Measurements from ENCODE around the gene CPT2. TPM values are rescaled to one million over a fixed set of nuclear protein-coding genes. Genes with fewer than 3 reads are reported as not detected.

The CPT2 gene
- total RNA-seq, result 3.3 TPM

DNA sequence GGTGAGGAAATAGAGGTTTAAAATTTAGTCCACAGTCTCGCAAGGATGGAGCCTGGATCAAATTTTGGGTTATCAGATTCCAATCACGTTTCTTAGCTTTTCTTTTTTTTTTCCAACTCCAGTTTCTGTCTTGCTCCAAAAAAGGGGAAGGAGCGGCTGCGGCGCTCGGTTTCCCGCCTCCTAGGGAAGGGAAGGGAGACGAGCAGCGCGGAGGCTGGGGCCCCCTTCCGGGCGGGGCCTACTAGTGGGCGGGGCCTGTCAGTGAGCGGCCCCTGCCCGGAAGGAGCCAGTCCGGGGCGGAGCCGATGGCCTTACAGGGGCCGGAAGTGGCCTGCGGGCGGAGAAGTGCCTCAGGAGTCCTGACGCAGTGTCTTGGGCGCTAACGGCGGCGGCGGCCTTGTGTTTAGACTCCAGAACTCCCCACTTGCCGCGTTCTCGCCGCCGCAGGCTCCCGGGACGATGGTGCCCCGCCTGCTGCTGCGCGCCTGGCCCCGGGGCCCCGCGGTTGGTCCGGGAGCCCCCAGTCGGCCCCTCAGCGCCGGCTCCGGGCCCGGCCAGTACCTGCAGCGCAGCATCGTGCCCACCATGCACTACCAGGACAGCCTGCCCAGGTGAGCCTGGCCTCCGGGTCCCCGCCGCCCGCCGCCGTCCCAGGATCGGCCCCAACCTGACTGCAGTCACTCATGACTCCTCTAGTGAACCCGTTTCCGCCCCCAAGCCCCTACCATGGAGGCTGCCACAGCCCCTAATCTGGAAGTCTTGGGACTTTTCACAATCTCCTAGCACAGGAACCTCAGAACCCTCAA is at the start of gene CPT2:
Gene CPT2, plus strand, starts transcription at position 340 of the 806 bp plus-strand sequence. Its CDS starts 120 bp downstream, at position 460.
- FAIRE-seq (no peak), DNase-seq (ENCODE audit: low spot score in 2 of 2) (peak; percentile 93 to 98)

GRCh38 chr1:53147174-53147573 is 49.5 kb upstream of the CPT2 start:
- DNase-seq (ENCODE audit: low spot score in 2 of 2) (no peak), FAIRE-seq (no peak)

- DNase-seq (ENCODE audit: low spot score in 2 of 2) (no peak), FAIRE-seq (no peak)
Observed at GRCh38 chr1:53148123-53148522, 48.5 kb upstream of the CPT2 start.

GRCh38 chr1:53153752-53154151 is 42.9 kb upstream of the CPT2 start:
- no peak for DNase-seq (ENCODE audit: low spot score in 2 of 2)
- FAIRE-seq, result no peak

- no peak for FAIRE-seq
- no peak for DNase-seq (ENCODE audit: low spot score in 2 of 2)
Observed at GRCh38 chr1:53154859-53155438, 41.7 kb upstream of the CPT2 start.

DNA sequence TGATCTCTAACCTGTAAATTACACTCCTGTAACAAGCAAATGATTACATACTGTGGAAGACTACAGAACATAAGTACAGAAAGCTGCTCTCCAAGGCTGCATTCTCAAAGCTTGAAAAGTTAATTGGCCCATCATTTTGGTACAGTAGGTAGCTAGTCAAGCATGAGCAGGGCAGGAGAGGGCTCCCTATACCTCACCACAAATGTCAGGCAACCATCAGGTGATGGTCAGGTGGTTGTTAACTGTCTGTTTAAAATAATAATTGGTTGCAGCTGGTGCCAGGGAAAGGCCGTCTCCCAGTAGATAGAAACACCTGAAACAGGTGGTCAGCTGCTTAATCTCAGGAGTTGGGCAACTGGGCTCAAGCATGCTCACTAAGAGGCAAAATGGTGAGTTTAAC is 41.1 kb upstream of the CPT2 start:
- FAIRE-seq, result no peak

GRCh38 chr1:53155945-53156344 is 40.7 kb upstream of the CPT2 start:
- DNase-seq (ENCODE audit: low spot score in 2 of 2) (no peak), FAIRE-seq (no peak)

More for the DNA sequence above, 41.1 kb upstream of the CPT2 start:
- no peak for DNase-seq (ENCODE audit: low spot score in 2 of 2)

DNA sequence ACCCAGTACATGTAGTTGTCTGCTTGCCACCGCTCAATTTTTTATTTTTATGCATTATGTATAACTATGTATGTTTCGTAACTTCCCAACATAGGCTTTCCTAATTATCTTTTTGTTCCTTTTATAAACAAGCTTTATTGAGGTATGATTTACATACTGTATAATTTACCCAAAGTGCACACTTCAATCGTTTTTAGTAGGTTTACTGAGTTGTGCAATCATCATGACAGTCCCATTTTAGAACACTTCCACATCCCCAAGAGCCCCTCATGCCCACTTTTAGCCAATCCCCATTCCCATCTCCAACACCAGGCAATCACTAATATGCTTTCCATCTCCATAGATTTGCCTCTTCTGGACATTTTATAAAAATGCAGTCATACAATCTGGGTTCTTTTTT is 39.8 kb upstream of the CPT2 start:
- DNase-seq (ENCODE audit: low spot score in 2 of 2), result no peak
- no peak for FAIRE-seq

- DNase-seq (ENCODE audit: low spot score in 2 of 2) (no peak), FAIRE-seq (no peak)
Observed at GRCh38 chr1:53158900-53159299, 37.7 kb upstream of the CPT2 start.

GRCh38 chr1:53160924-53161378 is 35.7 kb upstream of the CPT2 start:
- no peak for DNase-seq (ENCODE audit: low spot score in 2 of 2)
- no peak for FAIRE-seq

DNA sequence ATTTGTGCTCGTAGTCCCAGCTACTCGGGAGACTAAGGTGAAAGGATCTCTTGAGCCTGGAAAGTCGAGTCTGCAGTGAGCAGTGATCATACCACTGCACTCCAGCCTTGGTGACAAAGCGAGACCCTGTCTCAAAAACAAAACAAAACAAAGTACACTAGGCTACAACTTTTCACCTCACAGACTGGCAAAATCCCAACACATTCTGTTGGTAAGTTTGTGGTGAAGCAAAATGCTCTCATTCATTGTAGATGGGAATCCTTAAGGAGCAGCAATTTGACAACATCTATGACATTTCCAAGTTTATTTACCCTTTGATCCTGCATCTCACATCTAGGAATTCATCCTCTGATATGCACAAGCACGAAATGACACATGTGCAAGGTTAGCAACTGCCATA is 34.0 kb upstream of the CPT2 start:
- DNase-seq (ENCODE audit: low spot score in 2 of 2) (no peak), FAIRE-seq (no peak)

DNA sequence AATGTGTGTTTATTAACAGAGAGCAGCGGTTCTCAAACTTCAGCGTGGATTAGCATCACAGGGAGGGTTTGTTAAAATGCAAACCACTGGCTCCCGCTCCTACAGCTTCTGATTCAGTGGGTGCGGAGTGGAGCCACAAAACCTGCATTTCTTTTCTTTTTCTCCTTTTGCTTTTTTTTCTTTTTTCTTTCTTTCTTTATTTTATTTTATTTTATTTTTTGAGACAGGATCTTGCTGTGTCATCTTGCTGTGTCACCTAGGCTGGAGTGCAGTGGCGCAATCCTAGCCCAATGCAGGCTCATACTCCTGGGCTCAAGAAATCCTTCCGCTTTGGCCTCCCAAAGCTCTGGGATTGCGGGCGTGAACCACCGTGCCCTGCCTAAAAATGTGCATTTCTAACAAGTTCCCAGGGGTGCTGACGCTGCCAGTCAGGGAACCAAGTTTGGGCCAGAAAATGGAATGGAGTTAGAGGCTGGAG is 33.3 kb upstream of the CPT2 start:
- no peak for DNase-seq (ENCODE audit: low spot score in 2 of 2)
- no peak for FAIRE-seq

- DNase-seq (ENCODE audit: low spot score in 2 of 2) (no peak), FAIRE-seq (no peak)
Observed at GRCh38 chr1:53165408-53165961, 31.1 kb upstream of the CPT2 start.

DNA sequence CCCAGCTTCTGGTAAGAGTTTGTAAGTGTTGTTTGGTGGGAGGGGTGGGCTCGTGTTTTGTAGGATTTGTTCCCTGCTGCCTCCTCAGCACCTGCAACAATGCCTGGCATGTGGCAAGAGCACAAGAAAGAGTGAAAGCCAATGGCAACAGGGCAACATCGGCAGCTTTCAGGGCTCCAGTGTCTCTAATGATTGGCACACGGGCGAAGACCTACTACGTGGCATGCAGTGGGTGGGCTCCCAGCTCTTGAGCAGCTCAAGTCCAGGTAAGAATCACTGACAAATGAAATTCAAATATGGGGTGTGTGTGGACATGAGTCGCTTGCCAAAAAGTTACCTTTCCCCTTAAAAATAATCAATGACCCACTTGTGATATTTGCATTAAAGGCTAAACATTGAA is 30.3 kb upstream of the CPT2 start:
- DNase-seq (ENCODE audit: low spot score in 2 of 2) (no peak), FAIRE-seq (no peak)

GRCh38 chr1:53166912-53167311 is 29.7 kb upstream of the CPT2 start:
- DNase-seq (ENCODE audit: low spot score in 2 of 2) (no peak), FAIRE-seq (no peak)

GRCh38 chr1:53172426-53173128 is 24.0 kb upstream of the CPT2 start:
- FAIRE-seq, result no peak
- peak in 1 of 2 donors; percentile 37 for DNase-seq (ENCODE audit: low spot score in 2 of 2)

- FAIRE-seq (no peak), DNase-seq (ENCODE audit: low spot score in 2 of 2) (no peak)
Observed at GRCh38 chr1:53174971-53175913, 21.4 kb upstream of the CPT2 start.

- no peak for FAIRE-seq
- DNase-seq (ENCODE audit: low spot score in 2 of 2), result no peak
Observed at GRCh38 chr1:53176452-53177208, 20.0 kb upstream of the CPT2 start.

DNA sequence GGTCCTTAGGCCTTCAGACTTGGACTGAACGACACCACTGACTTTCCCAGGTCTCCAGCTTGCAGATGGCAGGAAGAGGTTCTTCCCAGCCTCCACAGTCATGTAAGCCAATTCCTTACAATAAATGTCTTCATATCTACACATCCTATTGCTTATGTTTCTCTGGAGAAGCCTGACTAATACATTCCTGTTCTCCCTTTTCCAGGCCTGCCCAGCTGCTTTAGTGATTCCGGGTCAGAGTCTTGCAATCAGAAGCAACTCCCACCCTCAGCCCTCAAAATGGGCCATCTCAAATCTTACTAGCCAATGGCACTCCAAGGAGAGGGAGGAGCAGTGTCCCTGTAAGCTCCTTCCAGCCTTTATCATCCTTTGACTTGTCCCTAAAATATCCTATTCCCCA is 16.4 kb upstream of the CPT2 start:
- no peak for FAIRE-seq

More for the DNA sequence above, 16.4 kb upstream of the CPT2 start:
- DNase-seq (ENCODE audit: low spot score in 2 of 2), result no peak

Measured in frontal cortex (tissue), 4 donors.